ENCODE measurements around the gene ATAD3C. TPM values are rescaled to one million over a fixed set of nuclear protein-coding genes. Genes with fewer than 3 reads are reported as not detected.

The ATAD3C gene
- total and polyA plus RNA-seq, 2 donors (not counting 3 experiments of a cell fraction or from before 2014, with no cell fraction given) = 0.01 TPM; not detected in 1

GRCh38 chr1:1433804-1434130, 15.7 kb upstream of the ATAD3C start:
- peak; percentile 55 for FAIRE-seq
- no TSS peak for BruUV-seq (replicated peaks)
- no peak overlapping the region for H3K27ac ChIP-seq (ENCODE audit: insufficient read depth, low read depth, low read length)
- H3K9me1 ChIP-seq (replicated peaks; ENCODE audit: control insufficient read depth, extremely low read depth, insufficient read depth, low read length) = no peaks in the 10 kb centered on the region
- ChIA-PET CTCF (interaction anchor here (0.7 to 2.4 kb wide), 4 partner anchors 26 to 35 kb away, joined by 3 to 7 read pairs (median 4); partner anchors contain the start of genes CCNL2 and MRPL20), POLR2A (no interaction called here)
- no peaks in the 10 kb centered on the region for H3K27me3 ChIP-seq (ENCODE audit: control insufficient read depth in 2 of 2, insufficient read depth in 2 of 2, low read length in 2 of 2)
- intact Hi-C loops (cut with micrococcal nuclease) (loop anchor here (1.0 kb wide), 1 partner anchor 26 kb away; the partner anchor contains the start of gene MRPL20), dilution Hi-C loops (cut with MboI; ENCODE audit: extremely low pct_ligation_motif_present, low sequenced_read_pairs) (no loop called here)
- no peaks in the 10 kb centered on the region for H3K9me3 ChIP-seq (replicated peaks; ENCODE audit: control insufficient read depth, insufficient read depth, low read length)
- peak overlapping the region; percentile 71 for H2AFZ ChIP-seq (ENCODE audit: low read depth, low read length)
- H4K20me1 ChIP-seq (replicated peaks; ENCODE audit: control insufficient read depth, extremely low read depth, insufficient read depth, low read length) = no peaks in the 10 kb centered on the region
- peak; percentile 59 for DNase-seq (ENCODE audit: low read depth, low spot score)
- no peak for TF ChIP-seq MYC (IDR thresholded peaks at IDR 0.05; ENCODE audit: low read depth, low read length)
- no peak for TF ChIP-seq POLR2AphosphoS5 (IDR thresholded peaks at IDR 0.05; ENCODE audit: insufficient read depth, low read depth, low read length)
- TF ChIP-seq POLR2A (IDR thresholded peaks at IDR 0.05; ENCODE audit: low read depth, low read length) = no peak
- TF ChIP-seq GATA2 (IDR thresholded peaks at IDR 0.05; ENCODE audit: insufficient read depth, insufficient read length, low read depth, low read length) = no peak
- TF ChIP-seq, protein P1, sequence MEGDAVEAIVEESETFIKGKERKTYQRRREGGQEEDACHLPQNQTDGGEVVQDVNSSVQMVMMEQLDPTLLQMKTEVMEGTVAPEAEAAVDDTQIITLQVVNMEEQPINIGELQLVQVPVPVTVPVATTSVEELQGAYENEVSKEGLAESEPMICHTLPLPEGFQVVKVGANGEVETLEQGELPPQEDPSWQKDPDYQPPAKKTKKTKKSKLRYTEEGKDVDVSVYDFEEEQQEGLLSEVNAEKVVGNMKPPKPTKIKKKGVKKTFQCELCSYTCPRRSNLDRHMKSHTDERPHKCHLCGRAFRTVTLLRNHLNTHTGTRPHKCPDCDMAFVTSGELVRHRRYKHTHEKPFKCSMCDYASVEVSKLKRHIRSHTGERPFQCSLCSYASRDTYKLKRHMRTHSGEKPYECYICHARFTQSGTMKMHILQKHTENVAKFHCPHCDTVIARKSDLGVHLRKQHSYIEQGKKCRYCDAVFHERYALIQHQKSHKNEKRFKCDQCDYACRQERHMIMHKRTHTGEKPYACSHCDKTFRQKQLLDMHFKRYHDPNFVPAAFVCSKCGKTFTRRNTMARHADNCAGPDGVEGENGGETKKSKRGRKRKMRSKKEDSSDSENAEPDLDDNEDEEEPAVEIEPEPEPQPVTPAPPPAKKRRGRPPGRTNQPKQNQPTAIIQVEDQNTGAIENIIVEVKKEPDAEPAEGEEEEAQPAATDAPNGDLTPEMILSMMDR (IDR thresholded peaks at IDR 0.05; ENCODE audit: extremely low read depth in 1 of 2, insufficient read depth in 1 of 2, low read depth in 1 of 2, low read length in 2 of 2) = no peak
- TF ChIP-seq, protein P2, sequence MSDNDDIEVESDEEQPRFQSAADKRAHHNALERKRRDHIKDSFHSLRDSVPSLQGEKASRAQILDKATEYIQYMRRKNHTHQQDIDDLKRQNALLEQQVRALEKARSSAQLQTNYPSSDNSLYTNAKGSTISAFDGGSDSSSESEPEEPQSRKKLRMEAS (IDR thresholded peaks at IDR 0.05; ENCODE audit: insufficient read depth, insufficient read length) = no peak
- no peak for TF ChIP-seq JUN (IDR thresholded peaks at IDR 0.05; ENCODE audit: borderline replicate concordance, insufficient read depth, insufficient read length, low read depth)
- TF ChIP-seq EZH2 (IDR thresholded peaks at IDR 0.05; ENCODE audit: borderline replicate concordance, low read depth, low read length, severe bottlenecking) = no peak
- TF ChIP-seq FOS (IDR thresholded peaks at IDR 0.05; ENCODE audit: borderline replicate concordance, insufficient read depth, low read length) = no peak
- no peaks in the 10 kb centered on the region for H3K36me3 ChIP-seq (ENCODE audit: control insufficient read depth in 2 of 2, extremely low read depth in 1 of 2, insufficient read depth in 2 of 2, low read length in 2 of 2)
- peaks cover 19% of the 10 kb centered on the region for H3K4me1 ChIP-seq (ENCODE audit: control insufficient read depth, extremely low read depth, insufficient read depth, low read length)
- H3K4me3 ChIP-seq (replicated peaks in 1 of 3; ENCODE audit: insufficient read depth in 1 of 3, low read depth in 1 of 3, low read length in 3 of 3) = no peak overlapping the region
- no peak overlapping the region for H3K4me2 ChIP-seq (ENCODE audit: insufficient read depth, low read length)
- no peaks in the 10 kb centered on the region for H3K79me2 ChIP-seq (ENCODE audit: control insufficient read depth, insufficient read depth, low read length)
- no peak overlapping the region for H3K9ac ChIP-seq (replicated peaks; ENCODE audit: extremely low read depth, insufficient read depth, low read length)

Measured in endothelial cell of umbilical vein (primary cell).